HG02610 (cell line): ENCODE data around the gene COG5.

ENCODE experiments used
- ATAC-seq: cut with Tn5 transposase; IDR thresholded peaks from one replicate; pipeline ENCODE4 v1.9.1; 2021; ENCODE audit warnings: mild to moderate bottlenecking, moderate library complexity; ENCODE audit not compliant: unreplicated experiment

COG5 gene

DNA sequence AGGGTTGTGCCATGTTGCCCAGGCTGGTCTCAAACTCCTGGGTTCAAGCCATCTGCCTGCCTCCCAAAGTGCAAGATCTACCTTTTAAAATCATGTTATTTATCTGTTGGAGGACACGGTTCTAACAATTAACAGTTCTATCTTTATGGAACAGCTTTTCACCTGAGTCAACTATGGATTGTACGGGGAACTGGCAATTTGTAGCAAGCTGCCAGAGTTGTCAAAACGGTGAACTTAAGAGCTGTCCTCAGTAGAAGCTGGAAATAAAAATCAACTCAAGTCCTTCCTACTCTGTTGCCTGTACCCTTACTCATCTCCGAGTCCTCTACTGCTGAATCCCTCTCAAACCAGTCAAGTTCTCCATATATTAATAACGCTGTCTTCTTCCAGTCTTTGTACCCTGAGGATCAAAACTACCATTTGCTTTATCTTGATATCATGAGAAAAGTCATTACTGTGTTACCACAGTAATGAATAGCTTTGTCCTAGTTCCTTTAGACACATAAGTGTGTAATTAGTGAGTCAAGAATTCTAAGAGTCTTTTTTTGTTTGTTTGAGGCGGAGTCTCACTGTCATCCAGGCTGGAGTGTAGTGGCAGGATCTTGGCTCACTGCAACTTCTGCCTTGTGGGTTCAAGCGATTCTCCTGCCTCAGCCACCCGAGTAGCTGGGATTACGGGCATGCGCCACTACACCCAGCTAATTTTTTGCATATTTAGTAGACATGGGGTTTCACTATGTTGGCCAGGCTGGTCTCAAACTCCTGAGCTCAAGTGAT lies 366.7 kb downstream of the COG5 start:
- no peak for ATAC-seq

- no peak for ATAC-seq
Measured at GRCh38 chr7:107194052-107194451, 369.7 kb downstream of the COG5 start.

DNA sequence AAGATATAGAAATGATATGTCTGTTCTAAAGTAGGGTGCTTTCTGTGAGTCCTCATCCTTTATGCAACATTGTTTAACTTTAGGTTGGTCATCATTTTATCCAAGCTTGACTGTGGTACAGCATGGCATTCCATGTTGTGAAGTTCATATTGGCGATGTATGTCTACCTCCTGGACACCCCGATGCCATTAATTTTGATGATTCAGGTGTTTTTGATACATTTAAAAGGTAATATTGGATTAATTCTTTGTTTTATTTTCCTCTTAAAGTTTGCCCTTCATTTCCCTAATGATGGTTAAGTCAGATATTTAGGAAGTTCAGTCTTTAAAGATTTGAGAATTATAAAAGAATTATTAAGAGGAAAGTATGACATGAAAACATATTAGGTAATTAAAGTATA lies 373.6 kb downstream of the COG5 start:
- ATAC-seq = no peak

DNA sequence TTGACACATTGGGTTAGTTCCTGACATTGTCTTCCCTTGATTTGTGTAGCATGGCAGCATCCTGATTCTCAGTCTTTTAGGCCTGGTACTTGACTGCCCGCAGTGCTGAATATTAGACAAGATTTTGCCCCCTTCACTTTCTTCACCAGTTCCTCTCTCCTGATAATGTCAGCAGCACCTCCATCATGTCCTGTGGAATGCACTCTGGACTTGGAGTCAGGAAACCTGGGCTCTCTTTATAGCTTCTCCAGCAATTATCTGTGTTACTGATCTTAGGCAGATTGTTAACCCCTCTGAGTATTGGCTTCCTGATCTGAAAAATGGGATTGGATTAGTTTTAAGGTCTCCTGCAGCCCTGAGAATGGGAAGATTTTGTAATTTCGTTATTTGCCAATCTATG lies 375.9 kb downstream of the COG5 start:
- ATAC-seq = no peak

GRCh38 chr7:107186240-107186639 lies 377.5 kb downstream of the COG5 start:
- ATAC-seq = no peak

GRCh38 chr7:107185716-107186115 lies 378.0 kb downstream of the COG5 start:
- no peak for ATAC-seq

DNA sequence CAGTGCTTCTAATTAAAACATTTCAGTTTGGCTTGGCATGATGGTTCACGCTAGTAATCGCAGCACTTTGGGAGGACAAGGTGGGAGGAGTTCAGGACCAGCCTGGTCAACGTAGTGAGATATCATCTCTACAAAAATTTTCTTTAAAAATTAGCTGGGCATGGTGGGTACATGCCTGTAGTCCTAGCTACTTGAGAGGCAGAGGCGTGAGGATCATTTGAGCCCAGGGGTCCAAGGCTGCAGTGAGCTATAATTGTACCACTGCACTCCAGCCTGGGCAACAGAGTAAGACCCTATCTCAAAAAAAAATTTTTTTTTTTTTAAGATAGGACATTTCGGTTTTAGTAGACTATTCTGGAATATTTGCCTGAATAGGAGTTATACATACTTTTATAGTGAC lies 382.5 kb downstream of the COG5 start:
- no peak for ATAC-seq

GRCh38 chr7:107180378-107180777 lies 383.3 kb downstream of the COG5 start:
- no peak for ATAC-seq

- ATAC-seq = no peak
Measured at GRCh38 chr7:107179326-107180164, 384.2 kb downstream of the COG5 start.

GRCh38 chr7:107173691-107174406 lies 389.9 kb downstream of the COG5 start:
- ATAC-seq = peak; percentile 80

DNA sequence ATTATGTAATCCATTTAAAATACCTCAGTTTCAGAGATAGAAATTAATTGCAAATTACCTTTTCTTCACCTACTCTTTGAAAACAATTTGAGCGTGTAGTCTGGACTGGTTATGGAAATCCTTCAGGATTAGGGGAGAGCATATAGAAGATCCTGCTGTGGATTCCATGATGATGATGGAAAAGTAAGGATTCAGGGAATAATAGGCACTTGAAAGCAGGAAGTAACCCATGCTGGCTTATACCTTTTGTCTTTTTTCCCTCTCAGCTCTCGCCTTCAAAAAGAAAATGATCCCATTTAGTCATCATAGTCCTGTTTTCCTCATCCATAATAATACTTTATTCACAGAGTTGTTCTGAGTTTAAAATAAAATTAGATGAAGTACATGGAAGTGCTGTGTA lies 390.5 kb downstream of the COG5 start:
- no peak for ATAC-seq

DNA sequence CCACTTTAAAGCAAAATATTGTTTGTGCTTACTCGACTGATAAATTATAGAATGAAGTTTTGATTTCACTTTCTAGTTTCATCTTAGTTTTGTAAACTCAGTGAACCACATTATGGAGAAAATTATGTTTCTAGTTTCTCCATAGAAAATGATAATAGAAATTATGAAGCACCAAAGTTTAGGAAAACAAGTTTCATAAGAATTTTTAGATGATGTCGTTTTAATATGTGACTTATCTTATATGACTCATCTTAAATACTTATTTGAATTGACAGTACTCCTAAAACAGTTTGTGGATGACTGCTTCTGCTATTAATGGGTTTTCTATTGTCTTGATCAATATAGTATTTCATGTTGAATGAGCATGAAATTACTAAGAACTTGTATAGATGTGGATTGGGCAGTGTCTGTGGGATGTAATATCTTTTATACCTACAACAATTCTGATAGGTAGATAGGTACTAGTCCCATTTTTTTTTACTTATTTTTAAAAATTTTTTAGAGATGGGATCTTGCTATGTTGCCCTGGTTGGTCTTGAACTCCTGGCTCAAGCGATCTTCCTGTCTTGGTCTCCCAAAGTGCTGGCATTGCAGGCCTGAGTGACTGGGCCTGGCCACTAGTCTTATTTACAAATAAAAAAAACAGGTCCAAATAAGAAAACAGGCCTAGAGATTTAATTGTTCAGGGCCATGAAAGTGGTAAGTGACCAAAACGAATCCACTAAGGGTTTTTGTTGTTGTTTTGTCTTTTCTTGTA lies 391.3 kb downstream of the COG5 start:
- no peak for ATAC-seq

DNA sequence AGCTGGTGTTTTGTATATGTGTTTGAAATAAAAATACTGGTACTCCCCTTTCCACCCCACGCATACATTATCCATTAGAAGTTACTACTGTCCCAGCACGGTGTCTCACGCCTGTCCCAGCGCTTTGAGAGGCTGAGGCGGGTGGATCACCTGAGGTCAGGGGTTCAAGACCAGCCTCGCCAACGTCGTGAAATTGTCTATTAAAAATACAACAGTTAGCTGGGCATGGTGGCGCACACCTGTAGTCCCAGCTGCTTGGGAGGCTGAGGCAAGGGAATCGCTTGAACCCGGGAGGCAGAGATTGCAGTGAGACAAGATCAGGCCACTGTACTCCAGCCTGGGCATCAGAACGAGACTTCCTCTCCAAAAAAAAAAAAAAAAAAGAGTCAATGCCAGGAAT lies 392.2 kb downstream of the COG5 start:
- no peak for ATAC-seq

DNA sequence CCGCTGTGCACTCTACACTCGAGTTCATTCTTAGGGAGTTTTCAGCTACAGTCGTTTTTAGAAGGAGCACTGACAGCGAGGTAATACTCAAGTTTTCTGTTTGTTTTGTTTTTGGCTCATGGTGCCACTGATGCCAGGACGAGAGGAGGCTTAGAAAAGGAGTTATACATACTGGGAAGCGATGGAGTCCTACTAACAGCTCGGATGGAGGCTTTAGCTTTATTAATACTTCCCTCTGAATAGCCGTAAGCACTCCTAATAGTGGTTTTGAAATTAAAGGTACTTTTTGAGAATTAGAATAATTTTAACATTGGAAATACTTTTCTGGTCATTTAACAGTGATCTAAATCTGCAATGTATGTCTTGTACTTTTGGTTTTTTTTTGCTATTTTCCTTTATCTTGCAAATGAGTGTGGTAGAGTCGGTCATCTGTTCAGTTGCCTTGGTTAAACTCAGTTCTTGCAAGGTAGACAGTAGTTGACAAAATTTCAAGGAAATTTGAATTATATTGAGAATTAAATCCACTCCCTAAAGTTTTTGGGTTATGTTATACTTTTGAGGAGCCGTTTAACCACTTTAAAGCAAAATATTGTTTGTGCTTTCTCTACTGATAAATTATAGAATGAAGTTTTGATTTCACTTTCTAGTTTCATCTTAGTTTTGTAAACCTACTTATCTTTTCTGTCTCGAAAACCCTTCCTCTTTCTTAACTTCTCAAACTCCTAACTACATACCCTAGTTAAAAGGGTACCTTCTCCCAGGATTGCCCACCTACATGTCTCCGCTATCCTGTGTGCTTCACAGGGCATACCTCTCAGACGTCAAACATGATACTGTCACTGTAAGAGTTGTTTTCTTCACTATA lies 393.4 kb downstream of the COG5 start:
- ATAC-seq = no peak

GRCh38 chr7:107169120-107170050 lies 394.3 kb downstream of the COG5 start:
- peak; percentile 18 for ATAC-seq

- peak; percentile 88 for ATAC-seq
Measured at GRCh38 chr7:107168233-107169119, 395.2 kb downstream of the COG5 start, which contains the start of gene HBP1. TSS of gene HBP1 (plus strand) at chr7:107169003. CDS start at chr7:107179894, 10,891 bp downstream.

DNA sequence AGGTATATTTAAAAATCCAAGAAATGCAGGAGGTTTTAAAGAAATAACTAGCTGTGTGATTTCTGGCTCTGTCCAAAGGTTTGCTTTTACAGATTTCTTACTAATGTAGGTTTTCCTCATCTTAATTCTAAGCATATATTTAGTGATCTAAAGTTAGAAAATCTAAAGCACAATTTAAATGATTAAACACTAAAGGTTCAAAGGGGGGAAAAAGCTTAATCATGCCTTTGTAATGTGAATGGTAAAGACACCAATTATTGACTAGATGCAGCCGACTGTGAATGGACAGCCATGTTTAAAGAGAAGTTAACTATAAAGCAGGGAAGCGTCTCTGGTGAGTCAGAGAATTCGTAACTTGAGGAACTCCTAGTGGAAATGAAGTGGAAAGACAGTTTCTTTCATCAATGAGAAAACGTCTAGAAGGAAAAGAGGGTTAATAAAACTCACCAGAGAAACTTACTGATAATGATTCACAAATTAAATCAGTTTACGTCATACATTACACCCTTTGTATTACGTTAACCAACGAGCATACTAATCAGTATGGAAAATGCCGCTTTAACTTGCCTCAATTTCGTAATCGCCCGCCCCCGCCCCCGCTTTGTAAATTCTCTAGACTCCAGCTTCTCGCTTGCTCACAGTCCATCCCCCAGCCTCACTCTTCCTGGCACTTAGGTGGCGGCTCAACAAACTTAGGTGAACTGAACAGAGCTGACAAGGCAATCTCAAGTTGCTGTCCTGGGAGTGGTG lies 396.1 kb downstream of the COG5 start:
- no peak for ATAC-seq
